AG04450 (cell line): ENCODE data around the gene SSTR3. TPM values are rescaled to one million over a fixed set of nuclear protein-coding genes. Genes with fewer than 3 reads are reported as not detected.

Experiments
- CTCF ChIA-PET: fragments of 300-600, 350-600 bp; formaldehyde crosslinking; extraction: SDS; loops from one replicate; lab custom pipeline; 2022; ENCODE audit warnings: antibody characterized with exemption, inconsistent platforms; lab: Charles Lee
- POLR2A ChIA-PET: fragments of 350-600 bp; formaldehyde crosslinking; extraction: SDS; loops from one replicate; lab custom pipeline; 2021; ENCODE audit warnings: antibody characterized with exemption, inconsistent platforms; lab: Yijun Ruan, JAX
- DNase-seq: peaks from one replicate; pipeline ENCODE4 v3.0.0-alpha.2; 2011; ENCODE audit warnings: low read depth, low spot score
- H3K27ac ChIP-seq: one replicate; pipeline ENCODE4 v1.5.1; 2012; ENCODE audit warnings: low read depth, low read length, control low read depth
- H3K27me3 ChIP-seq: one replicate; pipeline ENCODE4 v1.6.0; 2012; ENCODE audit warnings: low read length; ENCODE audit not compliant: control insufficient read depth, insufficient read depth
- H3K4me3 ChIP-seq: 2 replicates; pipeline ENCODE4 v1.5.1; 2011; ENCODE audit warnings: mild to moderate bottlenecking, low read depth, low read length, control low read depth
- H3K9me3 ChIP-seq: 2 replicates; pipeline ENCODE4 v1.5.1; 2012; ENCODE audit warnings: low read length; ENCODE audit not compliant: control insufficient read depth, insufficient read depth
- CTCF ChIP-seq: IDR thresholded peaks from 2 replicates; pipeline ENCODE4 v1.5.1; 2011; ENCODE audit warnings: low read depth, low read length, control low read depth, inconsistent platforms
- polyA plus RNA-seq: library from polyadenylated mRNA; depleted of rRNA; stranded (reverse); fragments of >200 nt; gene quantifications from 2 replicates; pipeline ENCODE4 v1.2.3, GENCODE V29; 2011

SSTR3 gene
- polyA plus RNA-seq, 1 experiment: 0.06 TPM

GRCh38 chr22:37224757-37225420, 12.6 kb upstream of the SSTR3 start:
- ChIA-PET CTCF (interaction anchor here (1.1 to 2.1 kb wide), 3 partner anchors 26 to 60 kb away, joined by 3 to 6 read pairs (median 4); no protein-coding TSS in a partner anchor), POLR2A (no interaction called here)
- no peak for DNase-seq
- Histone ChIP-seq H3K9me3 (peaks cover 5% of the 10 kb centered on the region), H3K4me3 (no peak overlapping the region), H3K27me3 (peaks cover 6% of the 10 kb centered on the region), H3K27ac (no peak overlapping the region)
- TF ChIP-seq CTCF: no peak

GRCh38 chr22:37223965-37224551, 11.8 kb upstream of the SSTR3 start:
- H3K9me3 ChIP-seq: peaks cover 5% of the 10 kb centered on the region
- CTCF ChIA-PET: interaction anchor here (2.1 kb wide), 1 partner anchor 25 kb away, joined by 6 read pairs; no protein-coding TSS in a partner anchor
- no peak for TF ChIP-seq CTCF
- no peak overlapping the region for H3K27ac ChIP-seq
- POLR2A ChIA-PET: no interaction called here
- H3K27me3 ChIP-seq: peaks cover 12% of the 10 kb centered on the region
- H3K4me3 ChIP-seq: no peak overlapping the region
- no peak for DNase-seq

GRCh38 chr22:37222440-37222971, 10.2 kb upstream of the SSTR3 start:
- H3K9me3 ChIP-seq: peaks cover 5% of the 10 kb centered on the region
- CTCF ChIA-PET: no interaction called here
- no peak overlapping the region for H3K4me3 ChIP-seq
- H3K27me3 ChIP-seq: peaks cover 22% of the 10 kb centered on the region
- no peak overlapping the region for H3K27ac ChIP-seq
- POLR2A ChIA-PET: interaction anchor here (0.7 kb wide), 1 partner anchor 177 kb away, joined by 8 read pairs; no protein-coding TSS in a partner anchor
- DNase-seq: no peak
- TF ChIP-seq CTCF: no peak

- Histone ChIP-seq H3K4me3 (no peak overlapping the region), H3K27me3 (peaks cover 22% of the 10 kb centered on the region), H3K9me3 (peaks cover 5% of the 10 kb centered on the region), H3K27ac (no peak overlapping the region)
- TF ChIP-seq CTCF: no peak
- POLR2A ChIA-PET: no interaction called here
- CTCF ChIA-PET: no interaction called here
- no peak for DNase-seq
These were observed 9.4 kb upstream of the SSTR3 start for GRCh38 chr22:37221424-37222333.
